GM18519 (cell line): ENCODE results near the gene EHD3.

Experiments used
- ATAC-seq: cut with Tn5 transposase; IDR thresholded peaks from one replicate; pipeline ENCODE4 v1.9.1; 2021; ENCODE audit warnings: mild to moderate bottlenecking, moderate library complexity; ENCODE audit not compliant: unreplicated experiment, low FRiP score

The EHD3 gene

DNA sequence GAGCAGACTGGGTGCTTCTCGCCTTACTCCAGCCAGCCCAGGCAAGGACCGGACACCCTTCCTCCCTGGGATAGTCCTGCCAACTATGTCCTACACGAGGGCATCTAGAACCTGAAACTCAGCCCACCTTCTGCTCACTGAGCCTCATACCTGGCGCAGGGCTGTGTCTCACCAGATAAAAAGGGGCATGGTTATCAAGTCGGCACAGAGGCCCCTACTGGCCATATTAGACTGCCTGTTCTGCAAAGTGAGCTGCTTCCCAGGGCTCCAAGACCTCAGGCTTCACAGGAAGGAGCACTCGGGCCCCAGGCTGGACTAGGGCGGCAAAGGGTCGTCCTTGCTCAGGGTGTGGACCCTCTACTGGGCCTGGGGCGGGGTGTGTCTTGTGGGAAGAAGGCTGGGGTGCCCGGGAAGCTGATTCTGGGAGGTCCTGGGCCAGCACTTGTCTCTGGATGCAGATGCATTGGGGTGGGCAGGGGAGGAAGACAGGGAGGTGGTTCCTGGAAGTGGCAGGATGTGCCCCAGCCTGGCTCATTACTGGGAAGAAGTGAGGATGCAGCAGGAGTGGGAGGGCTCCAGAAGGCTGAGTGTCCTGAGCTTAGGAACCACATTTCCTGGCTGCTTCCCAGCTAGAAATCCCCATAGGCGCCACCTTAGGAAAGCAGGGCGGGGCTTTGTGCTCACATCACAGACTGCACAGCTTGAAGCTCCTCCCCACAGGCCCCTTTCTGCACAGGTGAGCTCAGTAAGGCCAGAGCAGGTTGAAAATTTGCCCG is 19.6 kb downstream of the EHD3 start:
- no peak for ATAC-seq

- ATAC-seq = no peak
Measured at GRCh38 chr2:31254237-31255203, 20.6 kb downstream of the EHD3 start.

DNA sequence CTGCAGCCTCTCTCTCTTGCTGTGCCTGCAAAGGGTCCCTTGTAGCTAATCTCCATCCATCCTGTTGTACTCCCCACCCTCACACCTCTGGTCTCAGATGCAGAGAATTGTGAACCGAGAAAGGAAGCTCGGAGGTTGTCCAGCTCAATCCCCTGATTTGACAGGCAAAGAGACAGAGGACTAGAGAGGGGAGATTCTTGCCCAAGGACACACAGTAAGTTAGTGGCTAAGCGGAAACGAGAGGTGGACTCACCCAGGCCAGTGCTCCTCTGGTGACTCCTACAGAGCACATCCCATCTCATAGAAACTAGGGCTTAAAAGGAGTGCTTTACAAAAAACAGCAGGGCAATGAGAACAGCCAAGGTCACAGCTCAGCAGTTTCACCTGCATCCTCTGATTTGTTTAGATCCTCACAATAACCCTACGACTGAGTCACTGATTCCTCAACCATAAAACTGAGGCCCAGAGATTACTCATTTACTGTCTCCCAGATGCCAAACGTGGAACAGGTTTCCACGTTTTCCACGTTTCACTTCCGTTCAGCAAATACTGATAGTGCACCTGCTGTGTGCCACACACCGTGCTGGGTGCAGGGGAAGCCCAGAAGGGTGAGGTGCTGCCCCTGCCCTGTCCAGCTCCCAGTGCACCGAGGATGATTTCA is 22.1 kb downstream of the EHD3 start:
- ATAC-seq = peak; percentile 48

- ATAC-seq = no peak
Measured at GRCh38 chr2:31256611-31257382, 22.8 kb downstream of the EHD3 start.

DNA sequence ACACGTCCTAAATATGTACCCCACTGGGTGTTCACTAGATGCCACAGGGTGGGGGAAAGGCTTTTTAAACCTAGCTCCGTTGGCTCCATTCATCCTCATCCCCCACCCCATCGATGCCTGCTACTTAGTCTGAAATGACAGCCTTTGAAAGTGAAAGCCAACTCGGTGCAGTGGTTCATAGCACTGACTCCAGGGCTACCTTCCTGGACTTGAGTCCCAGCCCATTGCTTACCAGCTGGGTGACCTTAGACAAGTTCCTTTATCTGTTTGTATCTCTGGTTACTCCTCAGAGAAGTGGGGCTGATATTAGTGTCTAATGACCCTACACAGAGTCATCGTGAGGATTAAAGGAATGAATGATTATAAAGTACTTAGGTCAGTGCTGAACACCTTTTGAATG is 24.4 kb downstream of the EHD3 start:
- peak; percentile 42 for ATAC-seq

DNA sequence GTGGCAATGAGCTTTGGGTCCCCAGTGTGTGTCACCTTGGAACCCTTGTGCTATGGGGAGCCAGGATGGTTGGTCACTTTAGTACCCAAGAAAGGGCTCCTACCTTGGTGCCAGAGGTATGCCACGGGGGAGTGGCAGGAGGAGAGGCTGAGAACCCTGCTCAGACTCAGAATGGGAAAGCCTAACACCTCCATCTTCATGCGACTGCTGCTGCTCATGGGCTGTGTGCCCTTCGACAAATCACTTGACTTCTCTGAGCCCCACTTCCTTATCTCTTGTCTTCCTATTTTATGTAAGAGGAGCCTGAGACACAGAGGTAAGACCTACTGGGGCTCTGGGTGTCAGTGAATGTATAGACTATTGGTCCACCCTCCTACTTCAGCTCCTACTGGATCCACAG is 25.1 kb downstream of the EHD3 start:
- ATAC-seq = no peak

GRCh38 chr2:31260870-31261269 is 26.9 kb downstream of the EHD3 start:
- no peak for ATAC-seq

GRCh38 chr2:31263636-31264190 is 29.8 kb downstream of the EHD3 start:
- ATAC-seq = no peak

DNA sequence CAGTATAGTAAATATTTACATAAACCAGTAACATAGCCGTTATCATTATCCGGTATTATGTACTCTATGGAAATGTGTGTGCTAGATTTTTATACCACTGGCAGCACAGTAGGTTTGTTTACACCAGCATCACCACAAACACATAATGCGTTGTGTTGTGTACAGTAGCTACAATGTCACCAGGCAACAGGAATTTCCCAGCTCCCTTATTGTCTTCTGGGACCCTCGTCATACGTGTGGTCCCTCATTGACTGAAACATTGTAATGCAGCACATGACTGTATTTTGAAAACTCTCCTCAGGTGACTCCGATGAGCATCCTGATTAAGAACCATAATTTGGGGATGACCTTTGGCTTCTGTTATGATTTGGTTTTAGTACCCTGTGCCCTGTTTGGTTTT is 31.3 kb downstream of the EHD3 start:
- no peak for ATAC-seq

DNA sequence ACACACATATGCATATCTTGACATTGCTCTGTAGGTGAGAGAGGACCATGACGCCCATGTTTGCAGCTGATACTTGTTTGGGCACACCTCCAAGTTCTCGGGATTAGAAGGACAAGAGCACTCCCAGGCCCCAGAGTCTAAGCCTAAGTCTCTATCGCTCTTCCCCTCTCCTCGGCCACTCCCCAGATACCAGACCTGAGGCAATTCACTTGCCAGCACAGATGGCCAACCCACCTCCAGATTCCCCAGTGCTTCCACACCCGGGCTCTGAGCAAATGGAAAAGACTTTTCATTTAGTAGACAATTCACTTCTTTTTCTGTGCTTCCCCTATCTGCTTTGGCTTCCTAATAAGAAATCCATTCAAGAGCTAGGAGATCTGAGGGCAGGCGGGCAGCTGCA is 32.9 kb downstream of the EHD3 start:
- no peak for ATAC-seq

- ATAC-seq = no peak
Measured at GRCh38 chr2:31267437-31268120, 33.6 kb downstream of the EHD3 start.

- no peak for ATAC-seq
Measured at GRCh38 chr2:31268344-31268743, 34.4 kb downstream of the EHD3 start.

DNA sequence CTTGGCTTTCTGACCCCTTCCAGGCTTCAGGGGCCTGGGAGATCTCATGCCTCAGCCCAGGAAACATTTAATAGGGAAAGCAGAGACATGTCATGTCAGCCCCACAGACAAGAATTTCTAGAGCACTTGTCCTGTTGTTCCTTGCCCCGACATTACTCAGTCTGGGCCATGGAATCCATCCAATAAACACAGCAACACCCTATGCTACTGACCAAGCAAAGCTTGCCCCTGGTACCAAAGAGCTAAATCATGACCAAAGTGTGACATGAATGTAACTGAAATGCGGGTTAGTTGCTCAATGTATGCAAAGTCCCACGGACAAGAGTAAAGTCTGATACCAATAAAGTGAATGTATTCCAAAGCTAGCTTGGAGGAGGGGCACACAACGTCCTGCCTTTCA is 35.1 kb downstream of the EHD3 start:
- no peak for ATAC-seq

DNA sequence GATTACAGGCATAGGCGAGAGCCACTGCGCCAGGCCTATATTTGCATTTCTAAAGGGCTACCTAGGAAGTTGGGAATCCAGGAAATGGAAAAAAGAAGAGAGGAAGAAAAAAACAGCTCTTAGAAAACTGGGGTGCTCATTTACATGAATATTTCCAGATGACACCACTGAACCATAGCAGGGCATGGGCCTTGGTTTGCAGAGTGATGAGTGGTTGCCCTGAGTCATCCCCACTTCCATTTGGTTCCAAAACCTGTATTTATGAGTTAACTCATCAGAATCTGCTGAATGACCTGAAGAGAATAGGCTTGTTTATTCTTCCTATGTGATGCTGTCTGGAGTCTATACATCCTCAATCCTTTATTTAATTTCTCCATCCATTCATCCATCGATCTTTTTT is 36.2 kb downstream of the EHD3 start:
- ATAC-seq = no peak

DNA sequence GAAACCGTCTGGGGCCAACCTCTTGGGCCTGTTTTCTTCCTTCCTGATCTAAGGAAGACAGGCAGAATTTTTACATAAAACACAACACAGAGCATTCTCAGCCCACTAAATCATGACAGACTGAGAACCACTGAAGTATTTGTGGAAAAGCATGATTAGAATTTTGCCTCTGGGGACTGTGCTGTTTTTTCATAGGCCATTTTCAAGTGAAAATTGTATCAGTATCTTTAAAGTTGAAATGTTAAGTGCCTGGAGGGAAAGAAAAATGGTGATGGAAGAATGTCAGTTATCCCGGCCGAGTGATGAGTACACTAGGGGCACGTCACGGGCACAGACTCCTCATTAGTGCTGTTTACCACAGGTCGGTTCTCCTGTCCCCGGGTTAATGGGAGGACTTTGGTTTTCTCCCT is 36.9 kb downstream of the EHD3 start:
- no peak for ATAC-seq

DNA sequence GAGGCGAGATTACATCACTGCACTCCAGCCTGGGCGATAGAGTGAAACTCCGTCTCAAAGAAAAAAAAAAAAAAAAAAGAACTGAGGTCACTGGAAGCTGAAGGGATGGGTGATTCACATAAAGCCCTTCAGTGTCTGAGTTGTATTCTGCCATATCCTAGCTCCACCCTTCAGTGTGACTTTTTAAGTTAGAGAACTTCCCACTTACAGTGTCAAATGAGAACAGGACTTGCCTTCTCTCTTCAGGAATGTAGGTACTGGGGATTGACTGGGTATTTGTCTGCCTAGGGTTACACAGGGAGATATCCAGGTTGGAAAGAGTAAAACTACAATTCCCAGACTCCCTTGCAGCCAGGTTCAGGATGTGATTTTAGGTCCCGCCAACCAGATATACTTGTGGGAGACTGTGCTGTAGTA is 37.9 kb downstream of the EHD3 start:
- no peak for ATAC-seq

- ATAC-seq = no peak
Measured at GRCh38 chr2:31274401-31275075, 40.6 kb downstream of the EHD3 start.

- no peak for ATAC-seq
Measured at GRCh38 chr2:31275976-31276375, 42.0 kb downstream of the EHD3 start.

DNA sequence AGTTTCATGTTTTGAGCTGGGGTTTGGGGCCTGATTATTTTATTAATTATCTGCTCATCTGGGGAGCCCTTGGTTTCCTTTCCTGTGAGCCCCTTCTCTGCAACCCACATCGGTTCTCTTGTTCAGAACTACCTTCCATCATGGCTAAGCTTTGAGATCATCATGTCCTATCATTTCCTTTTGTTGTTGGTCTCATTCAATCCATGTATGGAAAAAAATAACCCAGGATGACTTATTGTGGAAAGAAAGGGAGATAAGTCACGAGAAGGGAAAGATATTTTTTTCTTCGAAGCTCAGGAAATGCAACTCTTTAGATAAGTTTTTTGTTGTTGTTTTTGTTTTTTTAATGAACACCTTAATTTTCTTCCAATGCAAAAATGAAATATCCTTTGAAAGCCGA is 43.7 kb downstream of the EHD3 start:
- ATAC-seq = no peak
